ENCODE data around the gene NT5E.

GRCh38 chr6:85449818-85450759, at the start of gene NT5E:
- TF ChIP-seq CTCF (conservative IDR thresholded peaks at IDR 0.05) (no peak), ZFX (IDR thresholded peaks at IDR 0.05) (no peak)

Data from C4-2B (cell line).